Adipocyte (in vitro differentiated cells): ENCODE results near the gene MIF.
"Not testable (repeated sequence)": the region's sequence is repeated elsewhere in the genome, so short reads cannot be mapped to it uniquely, and the experiment has no call there.

Experiments
- DNase-seq: peaks from one replicate; pipeline ENCODE4 v3.0.0-alpha.2; 2015; ENCODE audit warnings: low read depth
- H3K27me3 ChIP-seq: replicated peaks from 2 replicates; pipeline ENCODE4 v1.7.0; 2013; ENCODE audit warnings: mild to moderate bottlenecking, low read length, moderate library complexity; ENCODE audit not compliant: control insufficient read depth, insufficient read depth
- H3K36me3 ChIP-seq: 2 replicates; pipeline ENCODE4 v1.7.0; 2013; ENCODE audit warnings: low read length, mild to moderate bottlenecking, moderate library complexity; ENCODE audit not compliant: control insufficient read depth, insufficient read depth, severe bottlenecking
- H3K4me1 ChIP-seq: 2 replicates; pipeline ENCODE4 v1.7.0; 2013; ENCODE audit warnings: mild to moderate bottlenecking, low read length, moderate library complexity; ENCODE audit not compliant: control insufficient read depth, insufficient read depth
- H3K4me3 ChIP-seq: 2 replicates; pipeline ENCODE4 v1.7.0; 2013; ENCODE audit warnings: mild to moderate bottlenecking, low read length, moderate library complexity
- H3K9ac ChIP-seq: 2 replicates; pipeline ENCODE4 v1.7.0; 2013; ENCODE audit warnings: mild to moderate bottlenecking, low read length, moderate library complexity
- H3K9me3 ChIP-seq: 2 replicates; pipeline ENCODE4 v1.7.0; 2013; ENCODE audit warnings: mild to moderate bottlenecking, low read length, moderate library complexity; ENCODE audit not compliant: control insufficient read depth

Gene MIF

DNA sequence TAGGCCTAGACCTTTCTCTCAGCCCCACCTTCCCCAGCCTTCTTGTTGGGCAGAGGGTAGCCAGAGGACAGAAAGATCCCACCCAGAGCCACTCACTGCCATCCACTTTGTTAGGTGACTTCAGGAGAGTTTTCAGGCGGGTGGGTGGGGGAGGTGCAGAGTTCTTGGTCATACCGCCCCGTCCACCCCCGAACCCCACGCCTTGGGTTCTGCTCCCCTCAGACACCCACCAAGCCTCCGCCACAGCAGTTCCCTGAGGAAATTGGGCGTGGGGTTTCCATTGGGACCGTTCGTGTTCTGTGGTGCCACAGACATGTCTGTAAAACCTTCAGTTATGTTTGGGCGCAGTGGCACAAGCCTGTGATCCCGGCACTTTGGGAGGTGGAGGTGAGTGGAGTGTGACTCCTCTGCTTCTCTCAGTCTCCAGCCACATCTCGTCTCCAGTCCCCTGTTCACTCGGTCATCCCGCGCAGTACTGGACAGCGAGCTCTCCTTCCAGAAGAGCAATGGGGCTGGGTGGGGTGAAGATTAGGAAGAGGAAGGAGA, 1.5 kb downstream of the MIF start:
- Histone ChIP-seq H3K4me1 (peaks cover 13% of the 10 kb centered on the region), H3K9me3 (no peaks in the 10 kb centered on the region), H3K27me3 (no peaks in the 10 kb centered on the region), H3K4me3 (peak overlapping the region; percentile 84), H3K36me3 (peaks cover 11% of the 10 kb centered on the region), H3K9ac (peak overlapping the region; percentile 82)
- no peak for DNase-seq

DNA sequence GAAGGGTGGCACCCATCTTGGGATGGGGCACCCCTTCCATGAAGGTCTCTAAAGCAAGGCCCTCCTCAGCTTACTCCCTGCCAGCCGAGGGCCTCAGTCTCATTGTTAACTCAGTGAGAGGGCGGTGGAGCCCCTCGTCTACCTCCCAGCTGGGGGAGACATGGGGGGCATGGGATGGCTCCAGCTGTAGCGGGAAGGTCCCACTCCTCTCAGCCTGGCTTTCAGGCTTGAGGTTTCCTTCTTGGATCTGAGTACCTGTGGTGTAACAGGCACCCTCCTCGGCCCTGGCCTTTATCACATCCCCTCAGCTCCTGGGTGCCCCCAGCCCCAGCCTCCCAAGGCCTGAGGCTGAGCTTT, 2.0 kb downstream of the MIF start:
- Histone ChIP-seq H3K4me1 (peaks cover 13% of the 10 kb centered on the region), H3K36me3 (peaks cover 11% of the 10 kb centered on the region), H3K9me3 (no peaks in the 10 kb centered on the region), H3K4me3 (no peak overlapping the region), H3K9ac (no peak overlapping the region), H3K27me3 (no peaks in the 10 kb centered on the region)
- no peak for DNase-seq

DNA sequence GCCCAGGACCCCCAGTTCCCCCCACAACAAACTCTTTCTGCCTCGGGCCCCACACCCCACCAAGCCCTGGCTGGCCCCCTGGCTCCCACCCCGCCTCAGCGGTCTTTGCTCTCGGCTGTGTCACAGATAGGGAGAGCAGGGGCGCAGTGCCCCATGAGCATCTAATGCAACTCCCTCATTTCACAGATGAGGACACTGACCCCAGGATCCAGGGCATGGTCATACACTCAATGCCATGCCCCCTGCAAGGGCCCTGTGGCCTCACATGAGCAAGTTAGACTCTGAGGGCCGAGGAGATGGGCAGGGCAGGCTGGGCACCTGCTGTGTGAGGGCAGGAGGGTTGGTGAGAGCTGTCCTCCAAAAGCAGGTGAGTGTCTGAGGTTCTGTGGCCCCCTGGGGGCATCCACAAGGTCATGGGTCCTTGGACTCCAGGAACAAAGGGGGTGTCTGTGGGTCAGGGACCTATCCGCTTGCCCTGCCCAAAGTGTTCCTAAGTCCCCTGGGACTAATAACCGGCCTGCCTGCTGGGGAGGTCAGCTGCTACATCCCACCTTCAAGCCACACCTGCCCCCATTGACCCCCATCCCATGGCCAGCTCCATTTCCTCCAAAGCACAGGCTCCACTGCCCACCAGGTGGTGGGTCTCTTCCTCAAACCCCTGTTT, 2.5 kb downstream of the MIF start:
- no peak for DNase-seq
- Histone ChIP-seq H3K36me3 (peaks cover 11% of the 10 kb centered on the region), H3K4me1 (peaks cover 13% of the 10 kb centered on the region), H3K27me3 (no peaks in the 10 kb centered on the region), H3K4me3 (no peak overlapping the region), H3K9me3 (no peaks in the 10 kb centered on the region), H3K9ac (no peak overlapping the region)

DNA sequence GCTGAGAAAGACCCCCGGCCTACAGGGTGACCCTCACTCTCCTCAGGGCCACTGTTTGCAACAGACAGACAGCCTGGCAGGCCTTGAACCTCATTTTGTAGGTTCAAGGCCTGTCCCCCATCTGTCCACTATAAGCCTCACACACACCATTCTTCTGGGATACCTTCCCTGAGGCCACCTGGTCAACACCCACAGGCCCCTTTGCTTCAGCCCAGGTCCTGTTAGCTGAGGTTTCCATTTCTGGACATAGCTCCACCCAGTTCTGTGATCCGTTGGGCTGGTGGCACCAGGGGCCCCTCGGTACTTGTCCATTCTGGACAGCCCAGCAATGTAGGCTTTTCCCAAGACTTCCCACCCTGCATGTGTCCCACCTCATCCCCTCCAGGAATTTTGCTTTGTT, 3.1 kb downstream of the MIF start:
- DNase-seq, result no peak
- no peaks in the 10 kb centered on the region for H3K27me3 ChIP-seq
- H3K36me3 ChIP-seq, result peaks cover 11% of the 10 kb centered on the region
- no peak overlapping the region for H3K4me3 ChIP-seq
- H3K9me3 ChIP-seq, result no peaks in the 10 kb centered on the region
- no peak overlapping the region for H3K9ac ChIP-seq
- H3K4me1 ChIP-seq, result peaks cover 13% of the 10 kb centered on the region

DNA sequence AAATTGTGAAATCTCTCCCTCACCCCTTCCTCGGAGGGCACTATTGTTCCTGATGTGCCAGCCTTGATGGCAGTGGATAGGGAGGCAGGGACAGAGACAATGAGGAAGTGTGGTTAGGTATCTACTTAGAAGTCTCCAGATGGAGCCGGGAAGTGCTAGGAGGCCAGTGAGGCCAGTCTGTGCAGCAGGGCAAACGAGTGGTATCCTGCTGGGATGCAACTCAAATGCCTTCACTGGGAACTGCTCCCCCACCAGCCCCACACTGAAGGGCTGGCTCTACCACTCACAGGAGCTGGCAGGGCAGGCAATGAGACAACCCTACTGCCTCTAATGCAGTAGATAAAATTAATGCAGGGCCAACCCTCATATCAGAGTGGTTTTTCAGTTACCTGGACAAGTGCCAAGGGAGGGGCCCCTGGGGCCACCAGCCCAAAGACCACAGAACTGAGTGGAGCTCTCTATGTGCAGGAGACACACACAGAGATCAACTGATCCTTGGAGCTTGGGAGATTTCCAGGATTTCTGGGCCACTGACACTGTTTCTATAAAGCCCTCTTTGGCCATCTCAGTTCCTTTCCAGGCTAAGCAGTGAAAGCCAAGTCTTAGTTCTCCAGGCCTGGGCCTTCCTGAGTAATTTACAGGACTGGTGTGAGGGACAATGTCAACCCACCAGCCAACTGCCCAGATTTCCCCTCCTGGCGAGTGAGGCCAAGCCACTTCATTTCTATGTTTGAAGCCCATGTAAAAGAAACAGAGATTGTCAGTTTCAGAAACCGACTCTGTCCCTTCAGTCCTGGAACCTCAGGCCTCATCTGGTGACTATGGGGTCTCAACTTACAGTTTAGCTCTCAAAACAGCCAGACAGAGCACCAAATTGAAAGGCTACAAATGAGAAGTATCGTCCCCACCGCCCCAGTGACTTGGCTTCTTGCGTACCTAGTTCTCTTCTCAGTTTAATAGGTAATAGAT, 4.1 kb downstream of the MIF start:
- H3K27me3 ChIP-seq, result no peaks in the 10 kb centered on the region
- H3K4me1 ChIP-seq, result peaks cover 13% of the 10 kb centered on the region
- peaks cover 11% of the 10 kb centered on the region for H3K36me3 ChIP-seq
- no peak for DNase-seq
- H3K4me3 ChIP-seq, result no peak overlapping the region
- no peak overlapping the region for H3K9ac ChIP-seq
- no peaks in the 10 kb centered on the region for H3K9me3 ChIP-seq

DNA sequence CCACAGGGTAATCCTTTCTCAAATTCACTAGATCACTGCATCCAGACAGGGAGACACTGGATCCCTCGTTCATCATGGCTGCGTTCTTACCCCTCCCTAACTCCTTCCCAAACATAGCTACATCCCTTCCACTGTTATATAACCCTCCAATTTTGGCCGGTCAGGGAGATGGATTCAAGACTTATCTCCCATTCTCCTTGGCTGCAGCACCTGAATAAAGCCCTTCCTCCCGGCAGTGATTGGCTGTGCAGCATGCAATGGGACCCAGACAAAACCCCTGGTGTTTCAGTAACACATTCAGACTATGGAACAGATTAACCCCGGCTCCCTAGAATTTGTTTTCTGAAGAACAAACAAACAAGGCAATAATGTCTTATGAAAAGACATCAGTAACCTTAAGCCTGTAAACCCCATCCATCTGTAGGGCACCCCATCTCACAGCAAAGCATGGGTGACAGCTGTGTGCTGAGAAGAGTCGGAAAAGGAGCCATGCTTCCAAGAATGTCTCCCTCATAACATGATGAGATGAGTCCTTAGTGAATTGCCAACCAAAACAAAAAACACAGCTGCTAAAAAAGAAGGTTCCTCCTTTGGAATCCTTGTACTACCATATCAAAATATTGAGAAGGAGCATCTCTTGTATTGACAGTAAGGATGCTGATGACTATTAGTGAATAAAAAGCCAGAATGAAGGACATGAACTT, 5.0 kb downstream of the MIF start:
- H3K4me3 ChIP-seq, result no peak overlapping the region
- H3K36me3 ChIP-seq, result peaks cover 11% of the 10 kb centered on the region
- H3K9ac ChIP-seq, result no peak overlapping the region
- no peaks in the 10 kb centered on the region for H3K27me3 ChIP-seq
- no peak for DNase-seq
- H3K4me1 ChIP-seq, result peaks cover 9% of the 10 kb centered on the region
- H3K9me3 ChIP-seq, result no peaks in the 10 kb centered on the region

DNA sequence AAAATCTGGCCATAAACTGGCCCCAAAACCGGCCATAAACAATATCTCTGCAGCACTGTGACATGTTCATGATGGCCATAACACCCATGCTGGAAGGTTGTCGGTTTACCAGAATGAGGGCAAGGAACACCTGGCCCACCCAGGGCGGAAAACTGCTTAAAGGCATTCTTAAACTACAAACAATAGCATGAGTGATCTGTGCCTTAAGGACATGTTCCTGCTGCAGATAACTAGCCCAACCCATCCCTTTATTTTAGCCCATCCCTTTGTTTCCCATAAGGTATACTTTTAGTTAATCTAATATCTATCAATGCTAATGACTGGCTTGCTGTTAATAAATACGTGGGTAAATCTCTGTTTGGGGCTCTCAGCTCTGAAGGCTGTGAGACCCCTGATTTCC, 6.0 kb downstream of the MIF start:
- not testable (repeated sequence) for H3K4me1 ChIP-seq, H3K27me3 ChIP-seq, H3K9ac ChIP-seq, H3K9me3 ChIP-seq, H3K4me3 ChIP-seq, DNase-seq
- H3K36me3 ChIP-seq, result peaks cover 11% of the 10 kb centered on the region

DNA sequence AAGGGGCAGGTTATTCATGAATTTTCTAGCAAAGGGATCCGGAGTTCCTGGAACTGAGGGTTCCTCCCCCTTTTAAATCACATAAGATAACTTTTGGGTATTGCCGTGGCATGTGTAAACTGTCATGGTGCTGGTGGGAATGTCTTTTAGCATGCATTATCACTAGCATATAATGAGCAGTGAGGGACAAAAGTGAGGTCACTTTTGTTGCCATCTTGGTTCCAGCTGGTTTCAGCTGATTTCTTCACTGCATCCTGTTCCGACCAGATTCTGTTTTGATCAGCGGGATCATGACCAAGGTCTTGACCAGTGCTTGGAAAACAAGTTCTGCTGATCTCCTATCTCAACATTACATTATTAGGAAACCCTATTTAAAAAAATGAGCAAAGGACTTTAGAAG, 7.4 kb downstream of the MIF start:
- no peaks in the 10 kb centered on the region for H3K4me1 ChIP-seq

DNA sequence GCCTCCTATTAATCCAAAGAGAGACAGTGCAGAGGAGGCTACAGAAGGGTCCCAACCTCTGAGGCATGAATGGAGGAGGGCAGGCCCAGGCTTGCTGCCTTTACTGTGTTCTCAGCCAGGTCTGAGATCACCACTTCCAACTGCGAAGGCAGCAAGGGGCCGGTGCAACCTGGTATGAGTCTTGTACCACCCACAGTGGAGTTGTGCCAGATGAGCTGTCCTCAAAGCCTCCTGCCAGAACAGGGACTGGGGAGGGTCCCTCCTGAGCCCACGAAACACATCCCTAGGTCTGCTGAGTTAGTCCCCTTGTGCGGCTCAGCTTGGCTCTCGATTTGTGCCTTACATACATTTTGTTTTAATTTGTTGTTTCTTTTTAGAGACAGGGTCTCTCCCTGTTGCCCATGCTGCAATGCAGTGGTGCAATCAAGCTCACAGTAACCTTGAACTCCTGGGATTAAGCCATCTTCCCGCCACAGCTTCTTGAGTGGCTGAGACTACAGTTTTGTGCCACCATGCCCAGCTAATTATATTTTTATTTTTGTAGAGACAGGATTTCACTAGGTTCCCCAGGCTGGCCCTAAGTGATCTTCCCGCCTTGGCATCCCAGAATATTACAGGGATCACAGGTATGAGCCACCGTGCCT, 9.3 kb downstream of the MIF start:
- Histone ChIP-seq H3K27me3 (no peaks in the 10 kb centered on the region), H3K4me3 (no peak overlapping the region), H3K4me1 (no peaks in the 10 kb centered on the region), H3K9me3 (no peaks in the 10 kb centered on the region), H3K36me3 (no peaks in the 10 kb centered on the region), H3K9ac (no peak overlapping the region)
- no peak for DNase-seq

More for the DNA sequence above, 7.4 kb downstream of the MIF start:
- no peak overlapping the region for H3K9ac ChIP-seq
- H3K9me3 ChIP-seq, result no peaks in the 10 kb centered on the region
- no peak for DNase-seq
- H3K4me3 ChIP-seq, result no peak overlapping the region
- peaks cover 5% of the 10 kb centered on the region for H3K36me3 ChIP-seq
- H3K27me3 ChIP-seq, result no peaks in the 10 kb centered on the region

DNA sequence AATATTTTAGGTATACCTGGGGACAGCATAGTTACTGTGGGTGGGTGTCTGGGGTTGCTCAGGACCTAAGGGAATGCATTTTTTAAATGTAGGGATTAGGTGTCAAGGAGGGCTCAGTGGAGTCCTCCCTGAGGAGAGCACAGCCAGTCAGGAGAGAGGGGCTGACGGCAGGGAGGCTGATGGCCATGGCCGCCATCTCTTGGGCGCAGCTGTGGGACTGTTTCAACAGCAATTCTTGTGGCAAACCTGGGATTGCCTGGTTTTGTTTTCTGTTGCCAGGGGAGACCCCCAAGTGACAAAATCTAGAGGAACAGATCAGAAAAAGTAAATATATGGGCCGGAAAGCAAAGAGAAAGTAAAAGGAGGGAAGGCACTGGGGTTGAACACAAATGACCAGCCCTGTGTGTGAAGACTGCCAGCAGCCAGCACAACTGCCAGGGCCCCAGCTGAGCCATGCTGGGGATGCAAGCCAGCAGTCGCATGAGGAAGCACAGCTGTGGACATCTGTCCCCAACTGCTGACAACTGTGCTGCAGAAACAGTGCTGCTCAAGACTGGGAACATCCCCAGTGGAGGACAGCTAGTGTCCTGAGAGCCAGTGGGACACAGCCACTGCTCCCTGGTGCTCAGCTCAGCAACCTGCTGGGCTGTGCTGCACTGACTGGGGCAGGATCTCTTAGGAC, 10.5 kb downstream of the MIF start:
- H3K27me3 ChIP-seq, result no peaks in the 10 kb centered on the region
- no peaks in the 10 kb centered on the region for H3K9me3 ChIP-seq
- no peak for DNase-seq
- no peaks in the 10 kb centered on the region for H3K36me3 ChIP-seq
- H3K4me3 ChIP-seq, result no peak overlapping the region
- H3K4me1 ChIP-seq, result peaks cover 11% of the 10 kb centered on the region
- no peak overlapping the region for H3K9ac ChIP-seq
